Stimulated activated CD4-positive, alpha-beta T cell treated with anti-CD3 and anti-CD28 coated beads, Interleukin-1b, Interleukin-23, amount 100 ng/mL, for 1 hour (primary cell): ENCODE data around the gene MMP1.

ENCODE experiments used
- DNase-seq, 2 donors: peaks; one replicate each; pipeline ENCODE4 v3.0.0-alpha.2; 2020; ENCODE audit warnings: low read depth in 2 of 2

MMP1 gene

GRCh38 chr11:102798012-102798746, at the start of gene MMP1:
MMP1 (minus strand) TSS chr11:102798160; CDS start chr11:102798092, 68 bp downstream.
- DNase-seq, result no peak

- no peak for DNase-seq
These were observed 48.3 kb upstream of the MMP1 start for GRCh38 chr11:102846292-102846691.

GRCh38 chr11:102843489-102843888, 45.5 kb upstream of the MMP1 start, which contains the start of gene MMP3:
MMP3 (minus strand) TSS chr11:102843609; CDS start chr11:102843546, 63 bp downstream.
- DNase-seq, result no peak

GRCh38 chr11:102842930-102843329, 45.0 kb upstream of the MMP1 start:
- DNase-seq, result no peak

GRCh38 chr11:102840018-102840417, 42.1 kb upstream of the MMP1 start:
- DNase-seq, result no peak

- no peak for DNase-seq
These were observed 39.7 kb upstream of the MMP1 start for GRCh38 chr11:102837646-102838045.

GRCh38 chr11:102837156-102837555, 39.2 kb upstream of the MMP1 start:
- no peak for DNase-seq

GRCh38 chr11:102836290-102836875, 38.4 kb upstream of the MMP1 start:
- DNase-seq, result no peak

- no peak for DNase-seq
These were observed 35.8 kb upstream of the MMP1 start for GRCh38 chr11:102833731-102834130.

- no peak for DNase-seq
These were observed 34.7 kb upstream of the MMP1 start for GRCh38 chr11:102832612-102833011.

- DNase-seq, result no peak
These were observed 33.8 kb upstream of the MMP1 start for GRCh38 chr11:102831489-102832440.

- no peak for DNase-seq
These were observed 33.1 kb upstream of the MMP1 start for GRCh38 chr11:102831128-102831488.

- DNase-seq, result no peak
These were observed 32.2 kb upstream of the MMP1 start for GRCh38 chr11:102830001-102830727.

- no peak for DNase-seq
These were observed 31.5 kb upstream of the MMP1 start for GRCh38 chr11:102829316-102830000.

GRCh38 chr11:102824556-102824955, 26.6 kb upstream of the MMP1 start:
- no peak for DNase-seq

- DNase-seq, result no peak
These were observed 21.5 kb upstream of the MMP1 start for GRCh38 chr11:102819491-102819890.

- DNase-seq, result no peak
These were observed 15.5 kb upstream of the MMP1 start for GRCh38 chr11:102813484-102813883.

- DNase-seq, result no peak
These were observed 14.2 kb upstream of the MMP1 start for GRCh38 chr11:102812188-102812587.

GRCh38 chr11:102810950-102811660, 13.1 kb upstream of the MMP1 start:
- no peak for DNase-seq

GRCh38 chr11:102809971-102810370, 12.0 kb upstream of the MMP1 start:
- DNase-seq, result no peak
